ENCODE measurements around the gene CLCN2.

CLCN2 gene

DNA sequence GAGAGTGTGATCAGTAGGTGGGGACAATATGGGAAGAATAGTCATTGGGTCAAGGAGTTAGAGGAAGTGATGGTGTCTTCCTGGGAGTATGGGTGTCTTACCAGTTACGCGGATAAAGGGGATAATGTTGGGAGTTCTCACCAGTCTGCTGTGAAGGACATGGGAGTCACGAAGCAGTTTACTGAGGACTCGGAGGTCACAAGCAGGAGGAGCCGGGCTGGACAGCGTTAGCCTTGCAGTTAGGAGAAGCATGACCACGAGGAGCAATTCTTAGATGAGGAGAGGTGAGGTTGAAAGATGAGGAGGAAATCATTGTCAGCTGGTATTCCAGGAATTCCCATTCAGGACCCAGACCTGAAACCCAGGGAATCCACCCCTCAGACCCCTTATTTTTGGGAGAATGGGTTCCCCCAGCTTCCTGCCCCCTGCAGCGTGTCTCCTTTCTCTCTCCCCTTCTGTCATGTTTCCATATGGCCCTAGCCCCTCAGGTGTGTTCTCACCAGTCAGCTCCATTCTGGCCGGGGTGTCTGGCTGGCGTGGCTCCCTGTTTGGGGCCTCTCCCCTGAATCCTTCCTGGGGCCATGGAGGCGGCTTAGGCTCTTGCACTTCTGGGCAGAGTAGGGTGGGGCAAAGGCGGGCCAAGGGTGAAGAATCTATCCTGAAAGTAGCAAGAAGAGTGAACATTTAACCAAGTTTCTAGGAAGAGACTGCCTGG, 14.5 kb upstream of the CLCN2 start:
- TF ChIP-seq, protein P1, sequence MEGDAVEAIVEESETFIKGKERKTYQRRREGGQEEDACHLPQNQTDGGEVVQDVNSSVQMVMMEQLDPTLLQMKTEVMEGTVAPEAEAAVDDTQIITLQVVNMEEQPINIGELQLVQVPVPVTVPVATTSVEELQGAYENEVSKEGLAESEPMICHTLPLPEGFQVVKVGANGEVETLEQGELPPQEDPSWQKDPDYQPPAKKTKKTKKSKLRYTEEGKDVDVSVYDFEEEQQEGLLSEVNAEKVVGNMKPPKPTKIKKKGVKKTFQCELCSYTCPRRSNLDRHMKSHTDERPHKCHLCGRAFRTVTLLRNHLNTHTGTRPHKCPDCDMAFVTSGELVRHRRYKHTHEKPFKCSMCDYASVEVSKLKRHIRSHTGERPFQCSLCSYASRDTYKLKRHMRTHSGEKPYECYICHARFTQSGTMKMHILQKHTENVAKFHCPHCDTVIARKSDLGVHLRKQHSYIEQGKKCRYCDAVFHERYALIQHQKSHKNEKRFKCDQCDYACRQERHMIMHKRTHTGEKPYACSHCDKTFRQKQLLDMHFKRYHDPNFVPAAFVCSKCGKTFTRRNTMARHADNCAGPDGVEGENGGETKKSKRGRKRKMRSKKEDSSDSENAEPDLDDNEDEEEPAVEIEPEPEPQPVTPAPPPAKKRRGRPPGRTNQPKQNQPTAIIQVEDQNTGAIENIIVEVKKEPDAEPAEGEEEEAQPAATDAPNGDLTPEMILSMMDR (IDR thresholded peaks at IDR 0.05; ENCODE audit: low read depth, low read length) = no peak
- no peak overlapping the region for H3K4me3 ChIP-seq (ENCODE audit: low read depth, low read length)

DNA sequence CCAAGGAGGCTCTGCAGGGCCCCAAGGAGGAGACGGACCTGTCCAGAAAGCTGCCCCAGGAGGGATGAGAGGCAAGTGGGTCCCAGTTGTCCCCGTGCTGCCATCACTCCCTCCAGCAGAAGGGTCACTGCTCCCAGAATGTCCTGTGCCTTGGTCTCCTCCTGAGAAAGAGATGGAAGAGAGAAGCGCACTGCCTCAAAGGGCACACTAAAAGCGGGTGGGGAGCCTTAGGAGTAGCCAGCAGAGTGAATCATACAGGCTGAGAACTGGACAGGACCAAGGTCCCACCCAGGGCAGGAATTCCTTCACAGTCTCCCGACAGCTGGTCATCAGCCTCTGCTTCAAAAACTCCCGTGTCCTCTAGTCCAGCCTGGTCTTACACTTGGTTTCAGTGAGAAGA, 12.0 kb upstream of the CLCN2 start:
- H3K4me3 ChIP-seq (ENCODE audit: low read depth, low read length) = no peak overlapping the region
- TF ChIP-seq, protein P1 (IDR thresholded peaks at IDR 0.05; ENCODE audit: low read depth, low read length) = no peak

DNA sequence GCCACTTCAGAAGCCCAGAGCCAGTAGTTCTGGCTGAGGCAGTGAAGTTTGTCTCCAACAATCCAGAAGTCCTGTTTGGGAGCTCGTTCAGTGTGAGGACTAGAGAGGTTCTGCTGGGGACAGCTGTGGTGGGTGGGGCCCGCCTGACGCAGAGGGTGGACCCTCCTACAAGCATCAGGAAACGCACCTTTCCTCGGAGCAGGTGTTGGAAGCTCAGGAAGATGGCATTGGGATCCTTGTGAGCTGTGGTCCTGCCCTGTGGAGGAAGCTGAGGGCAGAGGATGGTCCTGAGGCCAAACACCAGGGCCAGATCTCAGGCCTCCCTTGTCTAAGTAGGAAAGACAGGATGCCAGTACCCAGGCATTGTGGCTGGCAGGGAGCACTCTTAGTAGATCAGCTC, 11.5 kb upstream of the CLCN2 start:
- TF ChIP-seq, protein P1 (IDR thresholded peaks at IDR 0.05; ENCODE audit: low read depth, low read length) = no peak
- no peak overlapping the region for H3K4me3 ChIP-seq (ENCODE audit: low read depth, low read length)

DNA sequence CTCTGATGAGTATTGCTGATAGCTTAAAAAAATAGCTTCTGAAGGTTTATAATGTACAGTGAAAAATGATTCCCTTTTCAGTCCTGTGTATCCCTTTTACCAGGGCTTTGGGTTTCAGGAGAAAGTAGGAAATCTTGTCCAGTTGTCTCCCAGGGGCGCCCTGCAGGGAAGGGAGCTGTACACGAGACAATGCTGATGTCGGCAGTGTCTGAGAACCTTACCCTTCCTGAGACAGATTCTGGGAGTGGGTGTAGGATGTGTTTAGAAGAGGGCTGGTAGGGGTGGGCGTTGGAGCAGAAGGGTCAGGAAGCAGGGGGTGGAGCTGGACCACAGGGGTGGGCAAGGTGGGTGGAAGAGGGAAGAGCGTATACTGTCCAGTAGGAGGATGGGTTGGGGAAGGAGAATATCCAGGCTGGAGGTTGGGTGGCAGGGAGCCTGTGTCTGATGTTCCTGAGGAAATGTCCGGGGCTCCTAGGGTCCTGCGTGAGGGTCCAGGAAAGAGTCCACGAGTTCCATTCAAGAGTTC, 11.0 kb upstream of the CLCN2 start:
- H3K4me3 ChIP-seq (ENCODE audit: low read depth, low read length) = no peak overlapping the region
- TF ChIP-seq, protein P1 (IDR thresholded peaks at IDR 0.05; ENCODE audit: low read depth, low read length) = no peak

DNA sequence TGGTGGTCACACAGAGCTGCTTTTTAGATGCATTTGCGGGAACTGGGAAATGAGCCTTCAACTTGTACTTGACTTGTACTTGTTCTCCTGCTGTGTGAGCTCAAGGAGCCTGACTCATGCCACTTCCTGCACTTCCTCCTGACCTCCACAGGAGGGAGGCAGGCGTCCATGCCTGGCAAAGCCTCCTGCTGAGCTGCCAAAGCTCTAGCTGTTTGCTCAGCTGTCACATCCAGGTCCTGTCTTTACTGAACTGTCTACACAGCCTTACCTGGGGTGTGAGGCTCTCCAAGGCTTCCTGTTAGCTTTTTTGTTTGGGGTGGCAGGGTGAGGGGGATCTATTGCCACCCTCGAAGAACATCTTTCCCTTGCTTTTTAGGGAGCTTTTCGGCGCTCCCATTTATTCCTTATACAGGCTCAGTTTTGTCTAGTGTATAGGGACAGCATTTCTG, 10.2 kb upstream of the CLCN2 start:
- TF ChIP-seq, protein P1 (IDR thresholded peaks at IDR 0.05; ENCODE audit: low read depth, low read length) = peak; percentile 98
- H3K4me3 ChIP-seq (ENCODE audit: low read depth, low read length) = no peak overlapping the region

DNA sequence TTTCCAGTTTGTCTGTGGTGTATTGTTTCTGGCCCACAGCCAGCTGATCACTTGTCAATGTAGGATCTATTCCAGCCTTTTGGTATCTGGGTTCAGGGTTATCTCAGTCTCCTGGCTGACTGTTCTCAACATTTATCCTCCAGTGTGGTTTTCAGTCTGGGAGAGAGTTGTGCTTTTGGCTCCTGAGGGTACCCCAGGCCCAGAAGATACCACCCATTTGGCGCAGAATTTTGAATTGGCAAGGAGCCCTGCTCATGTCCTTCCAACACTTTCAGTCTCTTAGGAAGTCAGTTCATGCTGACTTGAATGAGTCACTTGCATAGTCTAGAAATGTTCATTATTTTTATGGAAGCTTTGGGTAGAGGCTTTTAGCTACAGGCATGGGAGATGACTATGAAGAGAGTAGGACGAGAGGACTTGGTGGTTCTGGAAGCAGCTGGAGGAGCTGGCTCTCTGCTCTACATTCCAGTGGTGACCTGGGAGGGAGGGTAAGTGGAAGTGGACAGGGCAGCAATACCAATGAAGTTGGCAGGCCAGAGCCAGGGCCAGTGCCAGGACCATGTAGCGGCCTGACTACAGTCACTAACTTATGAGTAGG, 7.3 kb upstream of the CLCN2 start:
- no peak overlapping the region for H3K4me3 ChIP-seq (ENCODE audit: low read depth, low read length)
- TF ChIP-seq, protein P1 (IDR thresholded peaks at IDR 0.05; ENCODE audit: low read depth, low read length) = no peak

DNA sequence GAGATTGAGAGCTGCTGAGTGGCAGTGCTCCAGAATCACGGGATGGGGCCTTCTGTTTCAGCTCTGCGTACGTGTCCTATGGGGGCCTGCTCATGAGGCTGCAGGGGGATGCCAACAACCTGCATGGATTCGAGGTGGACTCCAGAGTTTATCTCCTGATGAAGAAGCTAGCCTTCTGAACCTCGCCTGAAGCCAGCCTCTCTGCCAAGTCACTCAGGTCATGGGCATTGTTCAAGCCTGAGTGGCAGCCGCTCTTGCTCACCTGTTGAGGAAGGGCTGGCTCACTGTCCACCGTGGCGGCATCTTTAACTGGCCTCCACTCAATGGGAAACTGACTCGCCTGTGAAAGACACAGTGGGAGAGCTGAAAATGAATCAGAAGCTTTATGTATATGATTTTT, 6.7 kb upstream of the CLCN2 start:
- TF ChIP-seq, protein P1 (IDR thresholded peaks at IDR 0.05; ENCODE audit: low read depth, low read length) = no peak

More for the DNA sequence above, 6.7 kb upstream of the CLCN2 start:
- no peak overlapping the region for H3K4me3 ChIP-seq (ENCODE audit: low read depth, low read length)
